AG09309 (cell line): ENCODE data around the gene TENT4B.

Experiments
- DNase-seq: peaks from one replicate; pipeline ENCODE4 v3.0.0-alpha.2; 2010; ENCODE audit warnings: low read depth
- H3K4me3 ChIP-seq: 2 replicates; pipeline ENCODE4 v1.5.1; 2011; ENCODE audit warnings: mild to moderate bottlenecking, low read depth, low read length, moderate library complexity; ENCODE audit not compliant: control insufficient read depth
- CTCF ChIP-seq: IDR thresholded peaks from 2 replicates; pipeline ENCODE4 v1.5.1; 2011; ENCODE audit warnings: mild to moderate bottlenecking, low read depth, low read length, inconsistent platforms; ENCODE audit not compliant: insufficient read depth, control insufficient read depth; ENCODE audit errors: missing control alignments

TENT4B gene

GRCh38 chr16:50198802-50199403 is 45.8 kb downstream of the TENT4B start:
- TF ChIP-seq CTCF = no peak
- no peak overlapping the region for H3K4me3 ChIP-seq
- DNase-seq = no peak

- no peak for DNase-seq
- TF ChIP-seq CTCF = no peak
- H3K4me3 ChIP-seq = no peak overlapping the region
Observed at GRCh38 chr16:50201787-50202186, 48.7 kb downstream of the TENT4B start.

GRCh38 chr16:50202926-50203624 is 50.0 kb downstream of the TENT4B start:
- no peak overlapping the region for H3K4me3 ChIP-seq
- TF ChIP-seq CTCF = no peak
- peak; percentile 97 for DNase-seq

- no peak for DNase-seq
- H3K4me3 ChIP-seq = no peak overlapping the region
- no peak for TF ChIP-seq CTCF
Observed at GRCh38 chr16:50203681-50204080, 50.6 kb downstream of the TENT4B start.

- no peak for TF ChIP-seq CTCF
- H3K4me3 ChIP-seq = no peak overlapping the region
- DNase-seq = no peak
Observed at GRCh38 chr16:50204453-50205108, 51.5 kb downstream of the TENT4B start.

- TF ChIP-seq CTCF = no peak
- no peak overlapping the region for H3K4me3 ChIP-seq
- DNase-seq = no peak
Observed at GRCh38 chr16:50207652-50208051, 54.5 kb downstream of the TENT4B start.
